A549 (cell line): ENCODE results near the gene CCDC171.

Experiments
- CBX2 ChIP-seq: fragments of 200-600 bp; sonication (generic); IDR thresholded peaks from 2 replicates; pipeline ENCODE4 v1.6.1; 2016; ENCODE audit warnings: low read depth, mild to moderate bottlenecking, borderline replicate concordance
- CBX8 ChIP-seq: fragments of 200-600 bp; sonication (generic); IDR thresholded peaks from 2 replicates; pipeline ENCODE4 v1.6.1; 2016
- CTCF ChIP-seq: fragments of >200 bp; sonication (Bioruptor Twin); formaldehyde crosslinking; IDR thresholded peaks from 3 replicates; pipeline ENCODE4 v1.5.1; 2016
- E2F6 ChIP-seq: IDR thresholded peaks from 2 replicates; pipeline ENCODE4 v1.6.1; 2012; ENCODE audit warnings: low read depth, borderline replicate concordance
- EP300 ChIP-seq, 2 experiments: fragments of >200 bp; sonication (Bioruptor Twin); formaldehyde crosslinking; IDR thresholded peaks; 2 replicates in 1 of 2; 3 replicates in 1 of 2; pipeline ENCODE4 v1.6.1; 2016 to 2017
- ESRRA ChIP-seq: fragments of 150-350 bp; IDR thresholded peaks from 2 replicates; pipeline ENCODE4 v1.6.1; 2014; ENCODE audit warnings: mild to moderate bottlenecking, low read length, borderline replicate concordance
- POLR2A ChIP-seq: IDR thresholded peaks from 2 replicates; pipeline ENCODE4 v1.6.1; 2012; ENCODE audit warnings: mild to moderate bottlenecking, low read length
- RAD21 ChIP-seq, 2 experiments: fragments of >200 bp in 1 of 2; sonication (Bioruptor Twin) in 1 of 2; formaldehyde crosslinking in 1 of 2; IDR thresholded peaks in 1 of 2; conservative IDR thresholded peaks in 1 of 2; 2 replicates in 1 of 2; 3 replicates in 1 of 2; pipeline ENCODE4 v1.6.1; 2012 to 2018; ENCODE audit warnings: inconsistent platforms in 1 of 2
- RFX5 ChIP-seq: fragments of 450-650 bp; IDR thresholded peaks from 2 replicates; pipeline ENCODE4 v1.7.1; 2014; ENCODE audit warnings: antibody characterized with exemption, mild to moderate bottlenecking, moderate library complexity

- TF ChIP-seq POLR2A = no peak
- TF ChIP-seq CTCF = no peak
- no peak for TF ChIP-seq E2F6
- TF ChIP-seq EP300 (IDR thresholded peaks at IDR 0.05) = no peak
- TF ChIP-seq CBX8 = no peak
- no peak for TF ChIP-seq RFX5
- no peak for TF ChIP-seq RAD21 (conservative IDR thresholded peaks at IDR 0.05 in 1 of 2, IDR thresholded peaks at IDR 0.05 in 1 of 2)
- TF ChIP-seq ESRRA = no peak
- TF ChIP-seq CBX2 = no peak
These were observed 211.3 kb downstream of the CCDC171 start for GRCh38 chr9:15764131-15764530.
